ENCODE data around the gene GUCY2C. TPM values are rescaled to one million over a fixed set of nuclear protein-coding genes. Genes with fewer than 3 reads are reported as not detected.

GUCY2C gene
- total RNA-seq, 4 donors from 2014 or later = 0.19 TPM; not detected in 3

GRCh38 chr12:14729586-14729985, 33.2 kb upstream of the GUCY2C start:
- no peak overlapping the region for H3K27ac ChIP-seq
- H3K4me3 ChIP-seq = no peak overlapping the region
- DNase-seq = no peak
- WGBS, 2 donors = 94 to 95% methylated on average over 1 of the region's 1 CpG
- no peaks in the 10 kb centered on the region for H3K27me3 ChIP-seq
- no peaks in the 10 kb centered on the region for H3K4me1 ChIP-seq
- intact Hi-C loops (cut with DNase I) = no loop called here
- TF ChIP-seq, protein P1, sequence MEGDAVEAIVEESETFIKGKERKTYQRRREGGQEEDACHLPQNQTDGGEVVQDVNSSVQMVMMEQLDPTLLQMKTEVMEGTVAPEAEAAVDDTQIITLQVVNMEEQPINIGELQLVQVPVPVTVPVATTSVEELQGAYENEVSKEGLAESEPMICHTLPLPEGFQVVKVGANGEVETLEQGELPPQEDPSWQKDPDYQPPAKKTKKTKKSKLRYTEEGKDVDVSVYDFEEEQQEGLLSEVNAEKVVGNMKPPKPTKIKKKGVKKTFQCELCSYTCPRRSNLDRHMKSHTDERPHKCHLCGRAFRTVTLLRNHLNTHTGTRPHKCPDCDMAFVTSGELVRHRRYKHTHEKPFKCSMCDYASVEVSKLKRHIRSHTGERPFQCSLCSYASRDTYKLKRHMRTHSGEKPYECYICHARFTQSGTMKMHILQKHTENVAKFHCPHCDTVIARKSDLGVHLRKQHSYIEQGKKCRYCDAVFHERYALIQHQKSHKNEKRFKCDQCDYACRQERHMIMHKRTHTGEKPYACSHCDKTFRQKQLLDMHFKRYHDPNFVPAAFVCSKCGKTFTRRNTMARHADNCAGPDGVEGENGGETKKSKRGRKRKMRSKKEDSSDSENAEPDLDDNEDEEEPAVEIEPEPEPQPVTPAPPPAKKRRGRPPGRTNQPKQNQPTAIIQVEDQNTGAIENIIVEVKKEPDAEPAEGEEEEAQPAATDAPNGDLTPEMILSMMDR (IDR thresholded peaks at IDR 0.05) = no peak
- no peak for TF ChIP-seq POLR2A (IDR thresholded peaks at IDR 0.05)
- peaks cover 0 to 7% (median 6%) of the 10 kb centered on the region in 3 donors for H3K9me3 ChIP-seq
- H3K36me3 ChIP-seq = no peaks in the 10 kb centered on the region

GRCh38 chr12:14723763-14724162, 27.4 kb upstream of the GUCY2C start:
- no peak overlapping the region for H3K27ac ChIP-seq
- peaks cover 0 to 16% (median 0%) of the 10 kb centered on the region in 3 donors for H3K9me3 ChIP-seq
- intact Hi-C loops (cut with DNase I) = no loop called here
- no peak for DNase-seq
- no peak overlapping the region for H3K4me3 ChIP-seq
- WGBS, 2 donors = 24 to 63% methylated on average over 2 to 3 of the region's 4 CpGs
- TF ChIP-seq, protein P1 (IDR thresholded peaks at IDR 0.05) = peak in 5 of 6 experiments; percentile 37 to 78 (median 62)
- TF ChIP-seq POLR2A (IDR thresholded peaks at IDR 0.05) = no peak
- no peaks in the 10 kb centered on the region for H3K4me1 ChIP-seq
- H3K36me3 ChIP-seq = no peaks in the 10 kb centered on the region
- no peaks in the 10 kb centered on the region for H3K27me3 ChIP-seq

DNA sequence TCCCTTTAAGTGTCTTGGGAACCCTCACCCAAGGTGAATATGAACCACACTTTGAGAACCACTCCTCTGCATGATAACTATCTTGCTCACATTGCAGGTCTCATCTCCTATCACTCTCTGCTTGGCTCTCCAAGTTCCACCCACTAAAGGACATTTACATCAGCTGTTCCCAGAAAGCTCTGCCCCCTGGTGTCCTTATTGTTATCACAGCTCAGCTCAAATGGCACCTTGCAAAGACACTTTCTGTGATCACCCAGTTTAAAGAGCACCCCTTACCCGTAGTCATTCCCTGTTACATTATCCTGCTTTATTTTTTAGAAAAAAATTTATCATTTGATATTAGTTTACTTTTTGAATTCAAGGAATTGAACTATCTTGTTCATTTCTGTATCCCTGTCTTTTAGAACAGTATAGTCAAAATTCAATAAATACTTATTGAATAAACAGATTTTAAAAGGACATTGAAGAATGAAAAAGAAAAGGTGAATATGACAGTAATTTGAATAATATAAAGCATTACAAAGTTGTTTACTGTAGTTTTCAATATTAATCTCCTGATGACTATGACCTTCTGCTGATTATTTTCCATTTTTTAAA, 20.5 kb upstream of the GUCY2C start:
- no peak for DNase-seq
- H3K4me3 ChIP-seq = no peak overlapping the region
- H3K4me1 ChIP-seq = peaks cover 0 to 8% (median 2%) of the 10 kb centered on the region in 3 donors
- H3K36me3 ChIP-seq = no peaks in the 10 kb centered on the region
- H3K27me3 ChIP-seq = no peaks in the 10 kb centered on the region
- H3K27ac ChIP-seq = no peak overlapping the region
- intact Hi-C loops (cut with DNase I) = no loop called here
- WGBS, 2 donors = 30 to 54% methylated on average over 1 of the region's 1 CpG
- TF ChIP-seq, protein P1 (IDR thresholded peaks at IDR 0.05) = peak; percentile 34 to 67 (median 48)
- TF ChIP-seq POLR2A (IDR thresholded peaks at IDR 0.05) = no peak
- H3K9me3 ChIP-seq = no peaks in the 10 kb centered on the region

DNA sequence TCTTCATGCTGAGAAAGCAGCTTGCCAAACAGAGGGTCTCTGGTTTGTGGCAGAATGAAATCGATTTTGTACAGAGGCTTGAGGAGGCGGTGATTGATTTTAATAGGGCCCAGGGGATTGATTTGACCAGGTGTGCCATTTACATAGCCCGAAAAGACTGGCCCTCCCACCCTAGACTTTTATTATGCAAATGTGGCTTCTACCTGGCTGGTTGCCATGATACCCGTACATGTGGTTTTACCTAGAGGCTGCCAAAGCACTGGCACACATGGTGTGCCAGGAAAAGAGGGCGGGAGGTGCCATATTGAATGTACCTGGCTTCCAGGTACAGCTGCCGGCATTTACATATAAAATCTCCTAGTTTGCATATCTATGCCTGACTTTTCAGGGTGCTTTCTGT, 18.0 kb upstream of the GUCY2C start:
- Histone ChIP-seq H3K27me3 (no peaks in the 10 kb centered on the region), H3K9me3 (no peaks in the 10 kb centered on the region), H3K4me1 (peaks cover 0 to 24% (median 4%) of the 10 kb centered on the region in 3 donors), H3K27ac (no peak overlapping the region), H3K4me3 (no peak overlapping the region), H3K36me3 (no peaks in the 10 kb centered on the region)
- no peak for DNase-seq
- TF ChIP-seq, protein P1 (IDR thresholded peaks at IDR 0.05) = no peak
- TF ChIP-seq POLR2A (IDR thresholded peaks at IDR 0.05) = no peak
- WGBS, 2 donors = 60 to 68% methylated on average over 6 of the region's 6 CpGs
- intact Hi-C loops (cut with DNase I) = no loop called here

DNA sequence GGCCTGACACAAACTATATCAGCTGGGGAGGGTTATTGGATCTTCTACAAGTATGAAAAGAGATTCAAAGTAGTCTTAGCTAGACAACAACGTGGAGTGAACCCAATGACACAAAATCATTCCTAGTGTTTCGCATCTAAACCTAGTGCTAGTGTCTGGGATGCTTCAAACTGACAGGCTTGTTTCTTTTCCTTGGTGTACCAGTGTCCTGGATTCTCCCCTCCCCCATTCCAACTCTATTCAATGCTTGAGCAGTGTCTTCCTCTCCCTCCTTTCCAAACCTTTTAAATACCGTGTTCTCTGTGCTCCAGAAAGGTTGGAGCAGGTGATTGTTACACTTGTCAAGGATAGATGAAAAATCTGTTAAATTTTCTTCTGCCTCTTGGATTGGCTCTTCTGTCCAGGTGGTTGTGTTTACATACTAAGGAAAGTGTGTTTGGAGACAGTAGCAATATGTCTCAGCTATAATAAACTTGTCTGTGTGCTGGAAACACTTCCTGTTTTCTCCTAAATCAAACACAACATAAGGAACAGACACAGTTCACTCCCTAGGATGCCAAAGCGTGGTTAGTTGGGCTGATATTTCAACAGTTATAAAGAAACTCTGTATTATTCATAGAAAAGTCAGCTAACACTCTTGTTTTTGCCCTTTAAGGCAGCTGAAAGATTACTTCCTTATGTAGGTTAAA, 14.4 kb upstream of the GUCY2C start:
- no peaks in the 10 kb centered on the region for H3K36me3 ChIP-seq
- no peak overlapping the region for H3K4me3 ChIP-seq
- intact Hi-C loops (cut with DNase I) = no loop called here
- WGBS, 2 donors = 57 to 59% methylated on average over 4 of the region's 4 CpGs
- DNase-seq = no peak
- H3K9me3 ChIP-seq = no peaks in the 10 kb centered on the region
- no peaks in the 10 kb centered on the region for H3K27me3 ChIP-seq
- H3K4me1 ChIP-seq = peaks cover 0 to 24% (median 4%) of the 10 kb centered on the region in 3 donors
- peak overlapping the region in 3 of 4 donors; percentile 41 to 77 (median 45) for H3K27ac ChIP-seq
- TF ChIP-seq, protein P1 (IDR thresholded peaks at IDR 0.05) = no peak
- no peak for TF ChIP-seq POLR2A (IDR thresholded peaks at IDR 0.05)

Measured in esophagus squamous epithelium (tissue), 5 donors.